ENCODE results near the gene ITPRID1. TPM values are rescaled to one million over a fixed set of nuclear protein-coding genes. Genes with fewer than 3 reads are reported as not detected.

The ITPRID1 gene
- total RNA-seq, 1 experiment from 2014 or later, result 0.21 TPM

- BruUV-seq (replicated peaks), result no TSS peak
- CTCF ChIA-PET, result no interaction called here
- POLR2A ChIA-PET (ENCODE audit: low non-redundant PET), result no interaction called here
Observed at GRCh38 chr7:31688372-31688771, 174.5 kb downstream of the ITPRID1 start.

DNA sequence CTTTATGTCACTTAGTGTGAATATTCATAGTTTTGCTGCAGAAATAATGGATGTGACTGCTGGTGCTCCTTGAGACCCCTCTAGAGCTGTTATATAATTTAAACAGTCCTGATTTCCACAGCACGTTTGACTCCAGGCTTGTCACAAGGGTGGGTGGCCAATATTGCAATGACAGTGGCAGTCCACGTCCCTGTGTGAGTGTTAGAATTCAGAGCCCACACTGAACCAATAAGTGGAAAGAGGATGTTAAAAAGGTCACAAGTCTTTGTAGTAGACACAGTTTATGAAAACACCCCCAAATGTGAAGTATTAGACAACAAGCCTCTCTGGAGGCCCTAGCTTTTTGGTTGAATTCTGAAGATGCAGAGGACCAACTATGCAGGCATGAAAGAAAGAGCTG, 175.1 kb downstream of the ITPRID1 start:
- Histone ChIP-seq H3K4me3 (ENCODE audit: low read depth, low read length, poor library complexity, severe bottlenecking) (no peak overlapping the region), H3K27me3 (replicated peaks; ENCODE audit: insufficient read depth, low read depth, low read length, poor library complexity) (peaks cover 3% of the 10 kb centered on the region), H3K36me3 (ENCODE audit: insufficient read depth, low read length, poor library complexity, severe bottlenecking) (no peaks in the 10 kb centered on the region), H3K27ac (ENCODE audit: low read depth, low read length, poor library complexity, severe bottlenecking) (no peak overlapping the region), H3K4me1 (ENCODE audit: insufficient read depth, low read length, poor library complexity, severe bottlenecking) (no peaks in the 10 kb centered on the region), H3K9me3 (ENCODE audit: low read depth, low read length, poor library complexity, severe bottlenecking) (no peaks in the 10 kb centered on the region)
- BruUV-seq (replicated peaks), result no TSS peak
- TF ChIP-seq EZH2 (IDR thresholded peaks at IDR 0.05; ENCODE audit: borderline replicate concordance, low read depth, low read length, poor library complexity, severe bottlenecking), result no peak
- TF ChIP-seq, protein P1, sequence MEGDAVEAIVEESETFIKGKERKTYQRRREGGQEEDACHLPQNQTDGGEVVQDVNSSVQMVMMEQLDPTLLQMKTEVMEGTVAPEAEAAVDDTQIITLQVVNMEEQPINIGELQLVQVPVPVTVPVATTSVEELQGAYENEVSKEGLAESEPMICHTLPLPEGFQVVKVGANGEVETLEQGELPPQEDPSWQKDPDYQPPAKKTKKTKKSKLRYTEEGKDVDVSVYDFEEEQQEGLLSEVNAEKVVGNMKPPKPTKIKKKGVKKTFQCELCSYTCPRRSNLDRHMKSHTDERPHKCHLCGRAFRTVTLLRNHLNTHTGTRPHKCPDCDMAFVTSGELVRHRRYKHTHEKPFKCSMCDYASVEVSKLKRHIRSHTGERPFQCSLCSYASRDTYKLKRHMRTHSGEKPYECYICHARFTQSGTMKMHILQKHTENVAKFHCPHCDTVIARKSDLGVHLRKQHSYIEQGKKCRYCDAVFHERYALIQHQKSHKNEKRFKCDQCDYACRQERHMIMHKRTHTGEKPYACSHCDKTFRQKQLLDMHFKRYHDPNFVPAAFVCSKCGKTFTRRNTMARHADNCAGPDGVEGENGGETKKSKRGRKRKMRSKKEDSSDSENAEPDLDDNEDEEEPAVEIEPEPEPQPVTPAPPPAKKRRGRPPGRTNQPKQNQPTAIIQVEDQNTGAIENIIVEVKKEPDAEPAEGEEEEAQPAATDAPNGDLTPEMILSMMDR (conservative IDR thresholded peaks at IDR 0.05; ENCODE audit: low read depth, low read length), result no peak
- intact Hi-C loops (cut with micrococcal nuclease; ENCODE audit: unreplicated experiment), result no loop called here
- DNase-seq (ENCODE audit: low spot score), result no peak
- CTCF ChIA-PET, result no interaction called here
- POLR2A ChIA-PET (ENCODE audit: low non-redundant PET), result no interaction called here

More at GRCh38 chr7:31688372-31688771, 174.5 kb downstream of the ITPRID1 start:
- H3K36me3 ChIP-seq (ENCODE audit: insufficient read depth, low read length, poor library complexity, severe bottlenecking), result no peaks in the 10 kb centered on the region
- no peaks in the 10 kb centered on the region for H3K4me1 ChIP-seq (ENCODE audit: insufficient read depth, low read length, poor library complexity, severe bottlenecking)
- no peak overlapping the region for H3K4me3 ChIP-seq (ENCODE audit: low read depth, low read length, poor library complexity, severe bottlenecking)
- H3K27me3 ChIP-seq (replicated peaks; ENCODE audit: insufficient read depth, low read depth, low read length, poor library complexity), result peaks cover 3% of the 10 kb centered on the region
- intact Hi-C loops (cut with micrococcal nuclease; ENCODE audit: unreplicated experiment), result no loop called here
- TF ChIP-seq, protein P1 (conservative IDR thresholded peaks at IDR 0.05; ENCODE audit: low read depth, low read length), result no peak
- TF ChIP-seq EZH2 (IDR thresholded peaks at IDR 0.05; ENCODE audit: borderline replicate concordance, low read depth, low read length, poor library complexity, severe bottlenecking), result no peak
- no peak overlapping the region for H3K27ac ChIP-seq (ENCODE audit: low read depth, low read length, poor library complexity, severe bottlenecking)
- DNase-seq (ENCODE audit: low spot score), result no peak
- no peaks in the 10 kb centered on the region for H3K9me3 ChIP-seq (ENCODE audit: low read depth, low read length, poor library complexity, severe bottlenecking)

DNA sequence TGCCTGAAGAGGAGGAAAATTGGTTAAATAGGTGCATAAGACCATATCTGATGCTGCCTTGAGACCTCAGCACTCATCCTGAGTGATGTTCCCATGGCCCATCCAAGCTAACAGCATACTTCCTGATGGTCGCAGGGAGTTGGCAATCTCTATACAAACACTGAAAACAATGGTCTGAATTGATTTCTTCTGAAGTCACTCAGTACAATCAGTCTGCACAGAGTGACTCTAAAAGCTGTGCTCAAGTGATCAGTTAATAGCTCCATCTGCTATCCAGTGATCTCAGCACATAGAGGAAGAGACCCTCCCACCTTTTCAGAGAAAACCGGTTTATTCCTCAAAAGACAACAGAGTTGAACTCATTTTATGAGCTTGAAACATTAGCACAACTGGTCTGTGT, 177.0 kb downstream of the ITPRID1 start:
- POLR2A ChIA-PET (ENCODE audit: low non-redundant PET), result no interaction called here
- no TSS peak for BruUV-seq (replicated peaks)
- intact Hi-C loops (cut with micrococcal nuclease; ENCODE audit: unreplicated experiment), result no loop called here
- CTCF ChIA-PET, result no interaction called here
- no peak for DNase-seq (ENCODE audit: low spot score)
- H3K4me3 ChIP-seq (ENCODE audit: low read depth, low read length, poor library complexity, severe bottlenecking), result no peak overlapping the region
- H3K9me3 ChIP-seq (ENCODE audit: low read depth, low read length, poor library complexity, severe bottlenecking), result no peaks in the 10 kb centered on the region
- H3K27ac ChIP-seq (ENCODE audit: low read depth, low read length, poor library complexity, severe bottlenecking), result no peak overlapping the region
- TF ChIP-seq, protein P1 (conservative IDR thresholded peaks at IDR 0.05; ENCODE audit: low read depth, low read length), result no peak
- TF ChIP-seq EZH2 (IDR thresholded peaks at IDR 0.05; ENCODE audit: borderline replicate concordance, low read depth, low read length, poor library complexity, severe bottlenecking), result no peak
- H3K4me1 ChIP-seq (ENCODE audit: insufficient read depth, low read length, poor library complexity, severe bottlenecking), result no peaks in the 10 kb centered on the region
- no peaks in the 10 kb centered on the region for H3K36me3 ChIP-seq (ENCODE audit: insufficient read depth, low read length, poor library complexity, severe bottlenecking)
- H3K27me3 ChIP-seq (replicated peaks; ENCODE audit: insufficient read depth, low read depth, low read length, poor library complexity), result peaks cover 3% of the 10 kb centered on the region

Measured in A673 (cell line).